ENCODE data around the gene GTF2H4.

The GTF2H4 gene

DNA sequence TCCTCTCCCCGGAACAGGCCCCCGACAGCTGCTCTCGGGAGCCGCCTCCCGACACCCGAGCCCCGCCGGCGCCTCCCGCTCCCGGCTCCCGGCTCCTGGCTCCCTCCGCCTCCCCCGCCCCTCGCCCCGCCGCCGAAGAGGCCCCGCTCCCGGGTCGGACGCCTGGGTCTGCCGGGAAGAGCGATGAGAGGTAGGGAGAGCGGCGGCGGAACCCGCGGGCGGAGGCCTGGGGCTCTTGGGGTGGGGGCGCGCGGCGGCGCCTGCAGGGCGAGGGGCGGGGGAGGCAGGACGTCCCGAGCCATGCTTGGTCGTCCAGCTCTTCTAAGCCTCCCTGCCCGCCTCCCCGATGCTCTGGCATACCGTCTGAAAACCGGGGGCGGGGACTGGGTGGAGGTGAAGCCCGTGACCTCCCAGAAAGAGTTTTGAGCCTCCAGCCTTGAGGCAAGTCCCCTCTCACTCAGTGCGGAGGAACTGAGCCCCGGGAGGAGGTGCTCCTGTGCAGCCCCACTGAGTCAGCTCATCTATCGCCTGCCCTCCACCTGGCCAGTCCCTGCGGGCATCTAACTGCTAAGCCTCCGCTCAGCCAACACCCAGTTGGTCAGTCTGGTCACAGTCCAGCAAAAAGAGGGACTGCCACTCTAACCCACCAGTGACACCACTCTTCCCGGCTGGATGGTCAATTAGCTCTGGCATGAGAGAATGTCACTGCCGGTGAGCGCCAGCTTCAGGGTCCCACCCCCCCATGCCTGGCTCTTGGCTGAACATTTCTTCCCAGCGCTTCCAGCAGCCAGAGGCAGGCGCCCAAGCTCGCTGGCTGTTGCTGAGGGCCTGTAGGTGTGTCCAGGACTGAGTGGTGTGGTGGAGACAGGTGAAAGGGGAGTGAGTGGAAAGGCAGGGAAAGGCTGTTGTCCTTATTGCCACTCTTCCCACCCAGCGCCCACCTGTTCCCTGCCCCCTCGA lies 23.2 kb upstream of the GTF2H4 start:
- TF ChIP-seq, protein P1, sequence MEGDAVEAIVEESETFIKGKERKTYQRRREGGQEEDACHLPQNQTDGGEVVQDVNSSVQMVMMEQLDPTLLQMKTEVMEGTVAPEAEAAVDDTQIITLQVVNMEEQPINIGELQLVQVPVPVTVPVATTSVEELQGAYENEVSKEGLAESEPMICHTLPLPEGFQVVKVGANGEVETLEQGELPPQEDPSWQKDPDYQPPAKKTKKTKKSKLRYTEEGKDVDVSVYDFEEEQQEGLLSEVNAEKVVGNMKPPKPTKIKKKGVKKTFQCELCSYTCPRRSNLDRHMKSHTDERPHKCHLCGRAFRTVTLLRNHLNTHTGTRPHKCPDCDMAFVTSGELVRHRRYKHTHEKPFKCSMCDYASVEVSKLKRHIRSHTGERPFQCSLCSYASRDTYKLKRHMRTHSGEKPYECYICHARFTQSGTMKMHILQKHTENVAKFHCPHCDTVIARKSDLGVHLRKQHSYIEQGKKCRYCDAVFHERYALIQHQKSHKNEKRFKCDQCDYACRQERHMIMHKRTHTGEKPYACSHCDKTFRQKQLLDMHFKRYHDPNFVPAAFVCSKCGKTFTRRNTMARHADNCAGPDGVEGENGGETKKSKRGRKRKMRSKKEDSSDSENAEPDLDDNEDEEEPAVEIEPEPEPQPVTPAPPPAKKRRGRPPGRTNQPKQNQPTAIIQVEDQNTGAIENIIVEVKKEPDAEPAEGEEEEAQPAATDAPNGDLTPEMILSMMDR (IDR thresholded peaks at IDR 0.05) = no peak
- no peak for TF ChIP-seq ZFX (IDR thresholded peaks at IDR 0.05; ENCODE audit: borderline replicate concordance)
- peak overlapping the region; percentile 98 for H3K27ac ChIP-seq

GRCh38 chr6:30885481-30885998 lies 22.5 kb upstream of the GTF2H4 start:
- no peak for TF ChIP-seq ZFX (IDR thresholded peaks at IDR 0.05; ENCODE audit: borderline replicate concordance)
- TF ChIP-seq, protein P1 (IDR thresholded peaks at IDR 0.05) = no peak
- H3K27ac ChIP-seq = peak overlapping the region; percentile 98

- TF ChIP-seq ZFX (IDR thresholded peaks at IDR 0.05; ENCODE audit: borderline replicate concordance) = no peak
- TF ChIP-seq, protein P1 (IDR thresholded peaks at IDR 0.05) = no peak
- peak overlapping the region; percentile 98 for H3K27ac ChIP-seq
Observed at GRCh38 chr6:30885999-30886896, 21.8 kb upstream of the GTF2H4 start.

DNA sequence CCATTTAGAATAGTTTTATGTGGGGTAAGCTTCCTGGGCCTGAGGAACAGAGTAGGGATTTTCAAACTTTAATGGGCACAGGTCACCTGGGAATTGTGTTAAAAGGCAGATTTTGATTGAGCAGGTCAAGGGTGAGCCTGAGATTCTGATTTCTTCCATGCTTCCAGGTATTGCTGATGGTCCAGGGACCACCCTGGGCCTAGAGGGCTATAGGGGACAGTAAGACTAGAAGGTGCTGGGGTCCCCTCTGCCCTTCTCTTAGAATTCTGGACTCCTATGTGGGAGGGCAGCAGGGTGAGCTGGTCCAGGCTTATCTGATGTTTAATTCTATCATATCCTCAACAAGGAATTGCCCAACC lies 21.1 kb upstream of the GTF2H4 start:
- no peak overlapping the region for H3K27ac ChIP-seq
- TF ChIP-seq, protein P1 (IDR thresholded peaks at IDR 0.05) = no peak
- no peak for TF ChIP-seq ZFX (IDR thresholded peaks at IDR 0.05; ENCODE audit: borderline replicate concordance)

- no peak overlapping the region for H3K27ac ChIP-seq
- TF ChIP-seq, protein P1 (IDR thresholded peaks at IDR 0.05) = no peak
- TF ChIP-seq ZFX (IDR thresholded peaks at IDR 0.05; ENCODE audit: borderline replicate concordance) = no peak
Observed at GRCh38 chr6:30887901-30888815, 19.8 kb upstream of the GTF2H4 start.

- TF ChIP-seq, protein P1 (IDR thresholded peaks at IDR 0.05) = no peak
- no peak for TF ChIP-seq ZFX (IDR thresholded peaks at IDR 0.05; ENCODE audit: borderline replicate concordance)
- no peak overlapping the region for H3K27ac ChIP-seq
Observed at GRCh38 chr6:30888816-30889495, 19.1 kb upstream of the GTF2H4 start.

All from 22Rv1 (cell line).